PC-9 (cell line): ENCODE data around the gene TDP2.
A peak's percentile ranks its signal among the peaks of the same experiment; 100 is the strongest.

Source experiments
- CTCF ChIP-seq: fragments of 200-600 bp; sonication (generic); conservative IDR thresholded peaks from 2 replicates; pipeline ENCODE4 v1.6.1; 2017; ENCODE audit warnings: mixed run types, antibody characterized with exemption, mild to moderate bottlenecking, moderate library complexity
- EZH2 ChIP-seq: fragments of 200-600 bp; sonication (generic); IDR thresholded peaks from 2 replicates; pipeline ENCODE4 v1.8.0; 2017; ENCODE audit warnings: antibody characterized with exemption, low read depth

- TF ChIP-seq CTCF (peak; percentile 55; the same call in 1 of the 2 replicates), EZH2 (no peak)
These were observed at the start of gene TDP2, which contains the start of gene ACOT13 for GRCh38 chr6:24666641-24667377.
